ENCODE data around the gene TNK2. TPM values are rescaled to one million over a fixed set of nuclear protein-coding genes. Genes with fewer than 3 reads are reported as not detected.
"Not testable (repeated sequence)": the region's sequence is repeated elsewhere in the genome, so short reads cannot be mapped to it uniquely, and the experiment has no call there.

Gene TNK2
- total RNA-seq, 4 donors from 2014 or later = 42.3 to 105 (median 53.1) TPM

DNA sequence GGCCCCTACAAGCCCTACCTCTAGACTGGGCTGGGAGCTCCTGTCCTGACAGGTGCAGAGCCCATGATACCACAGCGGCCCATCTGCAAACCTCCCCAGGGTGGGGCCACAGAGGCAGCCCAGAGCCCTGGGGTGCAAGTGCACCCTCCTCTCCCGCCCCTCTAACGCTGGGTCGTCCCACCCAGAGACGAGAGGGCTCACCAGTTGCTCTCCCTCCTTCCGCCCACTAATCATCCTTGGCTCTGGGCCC, 742 bp downstream of the TNK2 start:
- DNase-seq (ENCODE audit: low spot score in 2 of 2) = no peak
- WGBS, 2 donors = 7 to 25% methylated on average over 6 of the region's 6 CpGs
- intact Hi-C loops (cut with DNase I; ENCODE audit: low total_unique reads) = no loop called here
- TF ChIP-seq, protein P1, sequence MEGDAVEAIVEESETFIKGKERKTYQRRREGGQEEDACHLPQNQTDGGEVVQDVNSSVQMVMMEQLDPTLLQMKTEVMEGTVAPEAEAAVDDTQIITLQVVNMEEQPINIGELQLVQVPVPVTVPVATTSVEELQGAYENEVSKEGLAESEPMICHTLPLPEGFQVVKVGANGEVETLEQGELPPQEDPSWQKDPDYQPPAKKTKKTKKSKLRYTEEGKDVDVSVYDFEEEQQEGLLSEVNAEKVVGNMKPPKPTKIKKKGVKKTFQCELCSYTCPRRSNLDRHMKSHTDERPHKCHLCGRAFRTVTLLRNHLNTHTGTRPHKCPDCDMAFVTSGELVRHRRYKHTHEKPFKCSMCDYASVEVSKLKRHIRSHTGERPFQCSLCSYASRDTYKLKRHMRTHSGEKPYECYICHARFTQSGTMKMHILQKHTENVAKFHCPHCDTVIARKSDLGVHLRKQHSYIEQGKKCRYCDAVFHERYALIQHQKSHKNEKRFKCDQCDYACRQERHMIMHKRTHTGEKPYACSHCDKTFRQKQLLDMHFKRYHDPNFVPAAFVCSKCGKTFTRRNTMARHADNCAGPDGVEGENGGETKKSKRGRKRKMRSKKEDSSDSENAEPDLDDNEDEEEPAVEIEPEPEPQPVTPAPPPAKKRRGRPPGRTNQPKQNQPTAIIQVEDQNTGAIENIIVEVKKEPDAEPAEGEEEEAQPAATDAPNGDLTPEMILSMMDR (IDR thresholded peaks at IDR 0.05) = no peak
- no peak for TF ChIP-seq POLR2A (IDR thresholded peaks at IDR 0.05)
- no peak overlapping the region for H3K4me3 ChIP-seq (ENCODE audit: low read depth, poor library complexity, severe bottlenecking)

DNA sequence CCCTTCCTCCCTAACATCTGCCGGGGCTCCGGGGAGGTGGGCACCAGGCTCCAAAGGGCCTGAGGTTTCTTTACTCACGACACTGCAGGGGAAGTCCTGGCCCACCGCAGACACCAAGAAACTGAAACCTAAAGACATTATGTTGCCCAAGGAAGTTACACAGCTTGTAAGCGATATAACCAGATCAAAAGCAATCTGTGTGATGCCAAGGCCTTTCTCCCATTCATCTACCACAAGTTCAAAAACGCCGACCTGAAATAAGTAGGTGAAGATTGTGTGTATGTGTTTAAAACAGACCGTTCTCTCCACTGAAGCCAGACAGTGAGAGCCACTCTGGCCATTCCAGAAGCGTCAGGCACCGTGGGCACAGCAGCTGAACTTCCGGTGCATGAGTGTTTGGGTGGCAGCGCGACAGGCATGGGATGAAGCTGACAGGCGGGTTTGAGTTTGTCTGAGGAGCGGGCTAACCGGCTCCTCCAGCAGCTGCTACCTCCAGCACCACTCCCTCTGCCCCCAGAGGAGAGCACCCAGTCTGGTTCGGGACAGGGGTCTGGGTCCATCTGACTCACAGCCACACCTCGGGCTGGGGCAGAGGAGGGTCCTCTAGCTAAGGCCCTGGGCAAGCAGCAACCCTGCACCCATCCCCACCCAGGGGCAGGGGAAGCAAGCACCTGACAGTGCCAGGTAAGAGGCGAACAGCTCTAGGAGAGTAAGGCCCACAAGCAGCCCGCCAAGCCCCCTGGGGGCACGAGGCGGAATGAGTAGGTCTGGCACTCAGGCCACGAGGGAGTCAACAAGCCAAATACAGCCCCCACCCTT, 1.3 kb downstream of the TNK2 start:
- 29 to 43% methylated on average over 18 to 22 of the region's 23 CpGs for WGBS, 2 donors
- peak in 1 of 2 donors; percentile 91 for DNase-seq (ENCODE audit: low spot score in 2 of 2)
- intact Hi-C loops (cut with DNase I; ENCODE audit: low total_unique reads) = no loop called here
- no peak for TF ChIP-seq POLR2A (IDR thresholded peaks at IDR 0.05)
- TF ChIP-seq, protein P1 (IDR thresholded peaks at IDR 0.05) = no peak
- no peak overlapping the region for H3K4me3 ChIP-seq (ENCODE audit: low read depth, poor library complexity, severe bottlenecking)

DNA sequence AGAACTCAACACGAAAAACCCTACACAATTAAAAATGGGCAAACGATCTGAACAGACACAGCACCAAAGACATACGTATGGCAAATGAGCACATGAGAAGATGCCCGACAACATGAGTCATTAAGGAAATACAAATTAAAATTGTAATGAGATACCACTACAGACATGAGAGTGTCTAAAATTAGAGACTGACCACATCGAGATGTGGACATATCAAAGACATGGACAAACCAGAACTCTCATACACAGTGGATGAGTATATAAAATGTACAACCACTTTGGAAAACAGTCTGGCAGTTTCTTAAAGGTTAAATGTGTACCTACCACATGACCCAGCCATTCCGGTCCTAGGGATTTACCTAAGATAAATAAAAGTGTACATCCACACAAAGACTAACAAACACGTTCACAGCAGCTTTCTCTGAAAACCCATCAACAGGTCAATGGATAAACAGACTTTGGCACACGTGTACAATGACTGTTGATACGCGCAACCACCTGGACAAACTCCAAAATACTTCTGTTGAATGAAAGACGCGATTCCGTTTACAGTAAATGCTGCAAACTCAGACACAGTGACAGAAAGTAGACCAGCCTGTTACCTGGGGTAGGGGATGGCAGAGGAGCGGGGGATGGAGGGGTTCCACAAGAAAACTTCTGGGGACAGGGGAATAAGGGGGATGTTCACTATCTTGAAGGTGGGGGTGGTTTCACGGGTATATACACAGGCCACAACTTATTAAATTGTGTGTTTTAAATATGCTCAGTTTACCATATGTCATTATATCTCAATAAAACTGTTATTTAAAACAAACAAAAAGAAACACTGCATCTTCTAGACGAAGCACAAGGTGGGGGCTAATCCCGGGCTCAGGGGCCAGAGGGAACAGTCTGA, 2.1 kb downstream of the TNK2 start:
- H3K4me3 ChIP-seq (ENCODE audit: low read depth, poor library complexity, severe bottlenecking) = no peak overlapping the region
- intact Hi-C loops (cut with DNase I; ENCODE audit: low total_unique reads) = no loop called here
- TF ChIP-seq, protein P1 (IDR thresholded peaks at IDR 0.05) = no peak
- no peak for TF ChIP-seq POLR2A (IDR thresholded peaks at IDR 0.05)

DNA sequence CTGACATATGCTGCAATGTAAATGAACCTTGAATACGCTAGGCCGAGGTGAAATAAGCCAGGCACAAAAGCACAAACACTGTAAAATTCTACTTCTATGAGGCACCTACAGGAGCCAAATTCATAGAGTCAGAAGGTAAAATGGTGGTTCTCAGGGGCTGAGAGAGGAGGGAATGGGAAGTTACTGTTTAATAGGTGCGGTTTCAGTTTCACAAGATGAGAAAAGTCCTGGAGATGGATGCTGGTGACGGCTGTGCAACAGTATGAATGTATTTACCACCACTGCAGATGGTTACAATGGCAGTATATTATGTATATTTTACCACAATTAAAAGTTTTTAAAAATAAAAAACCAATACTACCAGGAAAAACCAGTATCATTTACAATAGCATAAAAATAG, 4.0 kb downstream of the TNK2 start:
- intact Hi-C loops (cut with DNase I; ENCODE audit: low total_unique reads) = no loop called here
- no peak overlapping the region for H3K4me3 ChIP-seq (ENCODE audit: low read depth, poor library complexity, severe bottlenecking)
- no peak for DNase-seq (ENCODE audit: low spot score in 2 of 2)
- TF ChIP-seq, protein P1 (IDR thresholded peaks at IDR 0.05) = no peak
- TF ChIP-seq POLR2A (IDR thresholded peaks at IDR 0.05) = no peak
- WGBS, 2 donors = 95% methylated on average over 4 of the region's 4 CpGs

More for the DNA sequence above, 2.1 kb downstream of the TNK2 start:
- peak in 1 of 2 donors; percentile 46 for DNase-seq (ENCODE audit: low spot score in 2 of 2)
- 42 to 49% methylated on average over 17 of the region's 17 CpGs for WGBS, 2 donors

DNA sequence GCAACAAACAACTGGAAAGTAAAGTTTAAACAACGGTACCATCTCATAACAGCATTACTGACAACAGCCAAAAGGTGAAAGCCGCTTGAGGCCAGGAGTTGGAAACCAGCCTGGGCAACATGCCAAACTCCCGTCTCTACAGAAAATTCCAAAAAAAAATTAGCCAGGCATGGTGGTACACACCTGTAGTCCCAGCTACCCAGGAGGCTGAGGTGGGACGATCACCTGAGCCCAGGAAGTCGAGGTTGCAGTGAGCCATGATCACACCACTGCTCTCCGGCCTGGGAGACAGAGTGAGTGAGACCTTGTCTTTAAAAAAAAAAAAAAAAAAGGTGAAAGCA, 4.4 kb downstream of the TNK2 start:
- 67 to 78% methylated on average over 6 of the region's 6 CpGs for WGBS, 2 donors
- no peak overlapping the region for H3K4me3 ChIP-seq (ENCODE audit: low read depth, poor library complexity, severe bottlenecking)
- DNase-seq (ENCODE audit: low spot score in 2 of 2) = no peak
- intact Hi-C loops (cut with DNase I; ENCODE audit: low total_unique reads) = no loop called here
- TF ChIP-seq, protein P1 (IDR thresholded peaks at IDR 0.05) = no peak
- no peak for TF ChIP-seq POLR2A (IDR thresholded peaks at IDR 0.05)

DNA sequence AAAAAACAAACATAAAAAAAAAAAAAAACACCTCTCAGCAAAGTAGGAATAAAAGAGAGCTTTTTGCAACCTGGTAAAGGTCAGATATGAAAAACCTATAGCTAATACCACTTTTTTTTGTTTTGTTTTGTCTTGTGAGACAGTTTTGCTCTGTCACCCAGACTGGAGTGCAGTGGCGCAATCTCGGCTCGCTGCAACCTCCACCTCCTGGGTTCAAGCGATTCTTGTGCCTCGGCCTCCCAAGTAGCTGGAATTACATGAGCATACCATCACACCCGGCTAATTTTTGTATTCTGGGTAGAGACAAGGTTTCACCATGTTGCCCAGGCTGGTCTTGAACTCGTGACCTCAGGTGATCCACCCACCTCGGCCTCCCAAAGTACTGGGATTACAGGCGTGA, 5.7 kb downstream of the TNK2 start:
- DNase-seq (ENCODE audit: low spot score in 2 of 2); intact Hi-C loops (cut with DNase I; ENCODE audit: low total_unique reads); H3K4me3 ChIP-seq (ENCODE audit: low read depth, poor library complexity, severe bottlenecking): not testable (repeated sequence)
- WGBS, 2 donors = 89 to 91% methylated on average over 9 of the region's 9 CpGs

DNA sequence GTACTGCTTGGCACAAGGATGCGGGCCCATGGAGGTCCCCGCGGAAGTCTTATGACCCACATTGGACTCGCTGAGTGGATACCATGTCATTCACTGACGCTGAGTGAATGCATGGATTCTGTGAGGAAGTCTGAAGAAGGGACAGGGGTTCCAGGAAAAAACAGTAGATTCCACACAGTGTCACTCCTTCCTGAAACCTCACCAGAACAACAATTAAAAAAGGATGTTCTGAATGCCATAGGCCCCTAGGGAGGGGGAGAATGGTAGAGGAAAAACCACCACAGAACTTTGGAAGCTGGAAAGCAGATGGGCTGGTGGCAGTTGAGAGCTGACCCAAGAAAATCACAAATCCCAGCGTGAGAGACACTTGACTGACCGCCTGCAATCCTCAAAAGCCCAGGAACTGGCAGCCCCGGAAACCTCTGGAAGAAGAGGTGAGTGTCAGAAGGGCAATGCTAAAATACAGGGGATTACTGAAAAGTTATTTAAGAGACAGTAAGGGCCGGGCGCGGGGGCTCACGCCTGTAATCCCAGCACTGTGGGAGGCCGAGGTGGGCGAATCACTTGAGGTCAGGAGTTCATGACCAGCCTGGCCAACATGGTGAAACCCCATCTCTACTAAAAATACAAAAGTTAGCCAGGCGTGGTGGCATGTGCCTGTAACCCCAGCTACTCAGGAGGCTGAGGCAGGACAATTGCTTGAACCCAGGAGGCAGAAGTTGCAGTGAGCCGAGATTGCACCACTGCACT, 6.3 kb downstream of the TNK2 start:
- H3K4me3 ChIP-seq (ENCODE audit: low read depth, poor library complexity, severe bottlenecking); intact Hi-C loops (cut with DNase I; ENCODE audit: low total_unique reads); DNase-seq (ENCODE audit: low spot score in 2 of 2): not testable (repeated sequence)
- 81 to 84% methylated on average over 16 of the region's 16 CpGs for WGBS, 2 donors
